ENCODE results near the gene ANKRD65.

The ANKRD65 gene

GRCh38 chr1:1442069-1442770 is 21.1 kb upstream of the ANKRD65 start:
- H3K4me3 ChIP-seq (replicated peaks; ENCODE audit: low read depth, low read length) = no peak overlapping the region
- TF ChIP-seq CTCF (IDR thresholded peaks at IDR 0.05; ENCODE audit: low read depth, low read length, missing control alignments) = no peak
- no peak for DNase-seq (ENCODE audit: extremely low read depth, low read depth)

DNA sequence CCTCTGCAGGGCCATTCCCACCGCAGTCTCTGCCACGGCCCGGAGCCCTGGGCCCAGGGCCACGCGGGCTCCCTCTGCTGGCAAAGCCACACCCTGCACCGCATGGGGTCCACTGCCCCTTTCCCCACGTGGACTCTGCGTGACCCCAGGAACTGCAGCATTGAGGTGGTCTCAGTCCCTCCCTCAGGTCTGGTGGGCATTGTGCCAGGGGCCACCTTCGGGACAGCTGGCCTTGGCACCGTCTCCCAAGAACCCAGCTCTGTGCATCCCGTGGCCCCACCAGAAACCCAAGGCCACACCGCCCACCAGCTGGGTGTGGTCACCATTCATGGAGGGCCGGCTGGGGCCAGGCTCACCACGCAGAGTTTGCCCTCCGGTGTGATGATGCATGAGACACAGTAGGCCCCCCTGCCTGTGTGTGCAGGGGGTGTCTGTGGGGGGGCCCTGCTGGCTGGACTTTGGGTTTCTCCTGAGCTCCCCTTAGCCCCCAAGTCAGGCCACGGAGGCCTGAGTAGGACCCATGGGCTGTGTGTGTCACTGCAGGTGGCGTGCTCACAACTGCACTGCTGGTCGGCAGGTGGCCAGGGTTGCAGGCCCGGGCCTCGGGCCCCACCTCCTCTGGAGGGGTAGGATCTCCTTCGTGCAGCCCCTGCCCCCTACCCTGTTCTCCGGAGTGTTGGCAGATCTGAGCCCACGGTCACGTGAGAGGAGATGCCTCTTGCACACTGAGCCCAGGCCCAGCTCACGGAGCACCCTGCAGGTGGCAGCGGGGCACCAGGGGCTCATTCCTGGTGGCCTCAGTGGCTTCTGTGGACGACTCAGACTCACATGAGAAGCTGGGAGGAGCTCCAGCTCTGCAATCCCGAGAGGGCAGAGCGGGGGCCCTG is 20.2 kb upstream of the ANKRD65 start:
- DNase-seq (ENCODE audit: extremely low read depth, low read depth) = no peak
- TF ChIP-seq CTCF (IDR thresholded peaks at IDR 0.05; ENCODE audit: low read depth, low read length, missing control alignments) = peak; percentile 89
- no peak overlapping the region for H3K4me3 ChIP-seq (replicated peaks; ENCODE audit: low read depth, low read length)

- no peak for TF ChIP-seq CTCF (IDR thresholded peaks at IDR 0.05; ENCODE audit: low read depth, low read length, missing control alignments)
Observed at GRCh38 chr1:1440262-1441001, 19.4 kb upstream of the ANKRD65 start.

DNA sequence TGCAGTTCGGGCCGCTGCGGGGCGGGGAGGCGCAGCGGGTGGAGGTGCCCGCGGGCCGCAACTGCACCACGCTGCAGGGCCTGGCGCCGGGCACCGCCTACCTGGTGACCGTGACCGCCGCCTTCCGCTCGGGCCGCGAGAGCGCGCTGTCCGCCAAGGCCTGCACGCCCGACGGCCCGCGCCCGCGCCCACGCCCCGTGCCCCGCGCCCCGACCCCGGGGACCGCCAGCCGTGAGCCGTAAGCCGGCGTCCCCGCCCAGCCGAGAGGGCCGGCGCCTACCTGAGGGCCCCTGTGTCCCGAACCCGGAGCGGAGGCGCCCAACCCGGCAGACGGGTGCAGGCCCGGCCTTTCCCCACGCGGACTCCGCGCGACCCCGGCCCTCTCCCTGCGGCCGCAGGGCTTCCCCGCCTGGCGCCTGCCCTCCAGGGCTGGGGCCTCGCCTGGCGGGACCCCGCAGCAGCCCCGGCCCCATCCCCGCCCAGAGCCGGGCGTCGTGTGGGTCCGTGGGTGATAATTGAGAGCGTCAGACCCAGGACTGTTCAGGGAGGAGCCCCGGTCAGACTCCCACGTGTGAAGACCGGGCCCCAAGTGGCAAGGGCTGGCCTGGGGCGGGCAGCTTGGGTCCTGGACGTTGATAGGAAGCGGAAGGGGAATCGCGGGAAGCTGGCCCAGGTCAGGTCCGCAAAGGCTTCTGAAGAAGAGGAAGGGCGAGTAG is 18.6 kb upstream of the ANKRD65 start:
- TF ChIP-seq CTCF (IDR thresholded peaks at IDR 0.05; ENCODE audit: low read depth, low read length, missing control alignments) = no peak
- DNase-seq (ENCODE audit: extremely low read depth, low read depth) = no peak
- H3K4me3 ChIP-seq (replicated peaks; ENCODE audit: low read depth, low read length) = no peak overlapping the region

More at GRCh38 chr1:1440262-1441001, 19.4 kb upstream of the ANKRD65 start:
- H3K4me3 ChIP-seq (replicated peaks; ENCODE audit: low read depth, low read length) = no peak overlapping the region
- DNase-seq (ENCODE audit: extremely low read depth, low read depth) = no peak

DNA sequence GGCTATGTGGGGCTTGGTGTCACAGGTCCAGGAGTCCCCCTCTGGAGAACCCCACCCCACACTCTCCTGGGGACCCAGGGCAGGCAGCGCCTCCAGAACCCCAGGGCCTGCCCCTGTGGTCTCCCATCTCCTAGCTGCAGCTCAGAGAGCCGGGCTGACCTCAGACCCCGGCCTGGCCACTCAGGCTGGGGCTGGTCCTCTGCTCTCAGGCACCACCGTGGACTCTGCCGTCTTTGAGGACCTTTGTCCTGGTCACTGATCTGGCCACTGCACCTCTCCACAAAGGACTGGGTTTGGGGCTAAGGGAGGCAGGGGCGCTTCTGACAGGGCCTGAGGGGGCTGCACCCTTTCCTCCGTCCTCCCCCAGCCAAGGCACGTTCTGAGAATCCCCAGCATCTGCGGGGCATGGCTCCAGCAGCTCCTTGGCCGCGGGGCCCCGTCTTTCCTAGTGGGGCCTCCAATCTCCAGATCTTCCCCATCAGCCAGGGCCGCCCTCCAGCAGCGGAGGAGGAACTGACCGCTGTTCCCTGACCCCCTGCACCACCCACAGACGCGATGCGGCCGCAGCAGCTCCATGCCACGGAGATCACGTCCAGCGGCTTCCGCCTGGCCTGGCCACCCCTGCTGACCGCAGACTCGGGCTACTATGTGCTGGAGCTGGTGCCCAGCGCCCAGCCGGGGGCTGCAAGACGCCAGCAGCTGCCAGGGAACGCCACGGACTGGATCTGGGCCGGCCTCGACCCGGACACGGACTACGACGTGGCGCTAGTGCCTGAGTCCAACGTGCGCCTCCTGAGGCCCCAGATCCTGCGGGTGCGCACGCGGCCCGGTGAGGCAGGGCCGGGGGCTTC is 17.7 kb upstream of the ANKRD65 start:
- H3K4me3 ChIP-seq (replicated peaks; ENCODE audit: low read depth, low read length) = no peak overlapping the region
- DNase-seq (ENCODE audit: extremely low read depth, low read depth) = no peak
- no peak for TF ChIP-seq CTCF (IDR thresholded peaks at IDR 0.05; ENCODE audit: low read depth, low read length, missing control alignments)

Measured in HFF-Myc (cell line).